ENCODE results near the gene WDR33. TPM values are rescaled to one million over a fixed set of nuclear protein-coding genes. Genes with fewer than 3 reads are reported as not detected.
A peak's percentile ranks its signal among the peaks of the same experiment; 100 is the strongest.

The WDR33 gene
- total and polyA plus RNA-seq, 2 experiments from 2014 or later, result 40.3 to 44.4 TPM

DNA sequence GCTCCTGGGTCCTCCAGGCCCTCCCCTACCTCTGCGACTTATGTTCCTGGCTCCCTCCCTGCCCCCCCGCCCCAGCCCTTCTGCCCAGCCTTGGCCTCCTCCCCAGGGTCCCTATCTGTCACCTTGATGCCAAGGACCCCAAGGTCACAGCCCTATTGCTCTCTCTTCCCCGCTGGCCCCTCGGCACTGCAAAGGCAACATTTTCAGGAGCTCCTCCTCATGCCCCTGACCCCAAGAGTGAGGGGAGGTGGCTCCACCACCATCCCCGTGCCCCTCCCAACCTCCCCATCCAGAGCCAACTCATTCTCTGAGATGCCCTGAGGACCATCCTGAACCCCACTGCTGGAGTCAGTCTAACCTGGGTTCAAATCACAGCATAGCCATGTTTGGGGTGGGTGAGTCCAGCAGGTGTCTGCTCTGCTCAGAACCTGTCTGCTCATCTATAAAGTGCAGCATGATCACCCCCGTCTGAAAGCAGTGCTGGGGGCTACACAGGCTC lies 147.4 kb downstream of the WDR33 start:
- Histone ChIP-seq H3K27ac (no peak overlapping the region), H3K4me1 (ENCODE audit: low read depth) (peaks cover 29% of the 10 kb centered on the region), H3K27me3 (peaks cover 33% of the 10 kb centered on the region), H3K36me3 (no peaks in the 10 kb centered on the region), H3K9me3 (ENCODE audit: low read depth) (no peaks in the 10 kb centered on the region), H3K4me3 (no peak overlapping the region)
- DNase-seq (ENCODE audit: low read depth in 1 of 2, low spot score in 1 of 2), result no peak
- TF ChIP-seq, protein P1, sequence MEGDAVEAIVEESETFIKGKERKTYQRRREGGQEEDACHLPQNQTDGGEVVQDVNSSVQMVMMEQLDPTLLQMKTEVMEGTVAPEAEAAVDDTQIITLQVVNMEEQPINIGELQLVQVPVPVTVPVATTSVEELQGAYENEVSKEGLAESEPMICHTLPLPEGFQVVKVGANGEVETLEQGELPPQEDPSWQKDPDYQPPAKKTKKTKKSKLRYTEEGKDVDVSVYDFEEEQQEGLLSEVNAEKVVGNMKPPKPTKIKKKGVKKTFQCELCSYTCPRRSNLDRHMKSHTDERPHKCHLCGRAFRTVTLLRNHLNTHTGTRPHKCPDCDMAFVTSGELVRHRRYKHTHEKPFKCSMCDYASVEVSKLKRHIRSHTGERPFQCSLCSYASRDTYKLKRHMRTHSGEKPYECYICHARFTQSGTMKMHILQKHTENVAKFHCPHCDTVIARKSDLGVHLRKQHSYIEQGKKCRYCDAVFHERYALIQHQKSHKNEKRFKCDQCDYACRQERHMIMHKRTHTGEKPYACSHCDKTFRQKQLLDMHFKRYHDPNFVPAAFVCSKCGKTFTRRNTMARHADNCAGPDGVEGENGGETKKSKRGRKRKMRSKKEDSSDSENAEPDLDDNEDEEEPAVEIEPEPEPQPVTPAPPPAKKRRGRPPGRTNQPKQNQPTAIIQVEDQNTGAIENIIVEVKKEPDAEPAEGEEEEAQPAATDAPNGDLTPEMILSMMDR (IDR thresholded peaks at IDR 0.05; ENCODE audit: low read depth, low read length), result no peak

DNA sequence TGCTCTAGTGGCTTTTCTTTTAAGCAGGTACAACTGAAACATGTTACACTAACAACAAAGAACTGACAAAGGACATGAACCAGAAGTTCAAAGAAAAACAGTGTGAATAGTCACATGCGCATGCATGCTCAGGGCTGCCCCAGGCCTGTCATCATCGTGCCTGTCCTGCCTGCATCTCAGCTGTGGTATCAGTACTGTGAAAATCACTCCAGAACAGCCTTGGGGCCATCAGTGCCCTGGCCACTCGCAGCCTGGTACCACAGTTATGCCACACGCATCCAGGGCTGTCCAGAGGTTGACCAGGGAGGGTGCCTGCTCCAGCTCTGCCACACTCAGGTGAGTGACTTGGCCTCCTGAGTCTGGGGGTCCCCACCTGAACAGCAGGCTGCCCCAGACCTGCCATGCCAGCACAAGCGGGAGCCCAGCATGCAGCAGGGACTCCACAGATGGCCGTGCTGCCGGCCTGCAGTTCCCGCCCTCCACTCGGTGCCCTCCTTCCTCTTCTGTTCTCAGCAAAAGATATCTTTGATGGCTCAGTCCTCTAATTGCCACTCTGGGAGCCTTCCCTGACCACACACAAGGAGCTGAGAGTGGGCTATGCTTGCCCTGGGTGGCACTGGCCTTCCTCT lies 147.9 kb downstream of the WDR33 start:
- H3K9me3 ChIP-seq (ENCODE audit: low read depth), result no peaks in the 10 kb centered on the region
- no peak overlapping the region for H3K4me3 ChIP-seq
- peaks cover 29% of the 10 kb centered on the region for H3K4me1 ChIP-seq (ENCODE audit: low read depth)
- H3K27me3 ChIP-seq, result peaks cover 33% of the 10 kb centered on the region
- H3K36me3 ChIP-seq, result no peaks in the 10 kb centered on the region
- no peak for DNase-seq (ENCODE audit: low read depth in 1 of 2, low spot score in 1 of 2)
- peak overlapping the region; percentile 26 for H3K27ac ChIP-seq
- TF ChIP-seq, protein P1 (IDR thresholded peaks at IDR 0.05; ENCODE audit: low read depth, low read length), result no peak

DNA sequence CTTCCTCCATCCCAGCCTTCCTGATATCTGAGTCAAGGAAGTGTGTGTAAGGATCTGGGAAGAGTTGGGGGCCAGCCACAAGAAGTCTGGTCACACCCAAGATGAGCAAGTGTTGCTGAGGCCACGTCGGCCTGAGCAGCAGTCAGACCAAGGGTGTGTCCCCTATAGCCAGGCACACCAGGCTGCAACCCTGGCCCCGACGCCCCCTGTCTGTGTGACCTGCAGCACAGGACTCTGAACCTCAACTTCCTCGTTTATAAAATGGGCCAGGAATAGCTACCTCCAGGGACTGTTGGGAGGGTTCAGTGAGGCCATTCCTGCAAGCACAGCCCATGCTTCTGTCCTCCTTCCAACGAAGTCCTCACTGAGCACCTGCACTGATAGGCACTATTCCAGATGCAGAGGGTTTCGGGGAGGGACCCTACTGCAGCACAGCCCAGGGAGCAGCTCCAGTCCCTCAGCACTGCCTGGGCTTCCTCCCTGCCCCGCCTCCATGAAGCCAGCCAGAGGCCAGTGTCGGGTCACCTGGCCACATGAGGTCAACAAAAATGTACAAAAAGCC lies 148.9 kb downstream of the WDR33 start:
- Histone ChIP-seq H3K27me3 (peaks cover 33% of the 10 kb centered on the region), H3K9me3 (ENCODE audit: low read depth) (no peaks in the 10 kb centered on the region), H3K4me3 (no peak overlapping the region), H3K27ac (peak overlapping the region; percentile 88), H3K36me3 (no peaks in the 10 kb centered on the region), H3K4me1 (ENCODE audit: low read depth) (peaks cover 29% of the 10 kb centered on the region)
- TF ChIP-seq, protein P1 (IDR thresholded peaks at IDR 0.05; ENCODE audit: low read depth, low read length), result no peak
- no peak for DNase-seq (ENCODE audit: low read depth in 1 of 2, low spot score in 1 of 2)

DNA sequence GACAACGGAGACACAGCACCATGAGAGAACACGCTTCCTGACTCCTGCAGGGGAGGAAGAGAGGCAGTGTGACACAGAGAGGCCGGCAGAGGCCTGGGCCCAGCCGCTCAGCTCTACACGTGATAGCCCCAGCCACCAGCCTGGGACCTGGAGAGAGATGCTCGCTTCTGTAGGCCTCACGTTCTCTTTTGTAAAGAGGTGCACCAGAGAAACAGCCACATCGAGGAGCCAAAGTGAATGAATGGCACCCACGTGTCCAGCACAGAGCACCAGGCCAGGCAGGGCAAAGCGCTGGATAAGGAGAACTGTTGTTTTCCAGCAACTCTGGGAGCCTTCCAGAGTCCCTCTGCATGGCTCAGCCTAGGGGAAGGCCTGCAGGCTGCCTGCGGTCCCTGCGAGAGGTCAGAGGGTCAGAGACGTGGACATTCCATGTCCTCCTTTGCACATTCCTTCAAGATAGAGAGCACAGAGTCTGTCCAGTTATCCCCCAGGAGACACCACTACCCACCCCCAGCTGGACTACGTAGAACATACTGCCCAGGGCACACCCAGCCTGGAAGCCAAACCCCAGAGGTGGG lies 149.8 kb downstream of the WDR33 start:
- peak; percentile 62 to 84 for DNase-seq (ENCODE audit: low read depth in 1 of 2, low spot score in 1 of 2)
- Histone ChIP-seq H3K4me1 (ENCODE audit: low read depth) (peaks cover 29% of the 10 kb centered on the region), H3K27ac (peak overlapping the region; percentile 88), H3K4me3 (no peak overlapping the region), H3K9me3 (ENCODE audit: low read depth) (no peaks in the 10 kb centered on the region), H3K27me3 (peaks cover 25% of the 10 kb centered on the region), H3K36me3 (no peaks in the 10 kb centered on the region)
- TF ChIP-seq, protein P1 (IDR thresholded peaks at IDR 0.05; ENCODE audit: low read depth, low read length), result no peak

DNA sequence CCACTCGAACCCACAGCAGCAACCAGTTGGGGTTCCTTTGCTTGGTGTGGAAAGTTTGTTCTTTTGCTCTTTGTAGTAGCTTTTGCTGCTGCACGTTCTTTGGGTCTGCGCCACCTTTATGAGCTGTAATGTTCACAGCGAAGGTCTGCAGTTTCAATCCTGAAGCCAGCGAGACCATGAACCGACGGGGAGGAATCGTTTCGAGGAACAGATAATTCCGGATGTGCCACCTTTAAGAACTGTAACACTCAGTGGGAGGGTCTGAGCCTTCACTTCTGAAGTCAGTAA lies 150.7 kb downstream of the WDR33 start:
- no peak for DNase-seq (ENCODE audit: low read depth in 1 of 2, low spot score in 1 of 2)
- H3K36me3 ChIP-seq, result no peaks in the 10 kb centered on the region
- H3K4me1 ChIP-seq (ENCODE audit: low read depth), result peaks cover 29% of the 10 kb centered on the region
- H3K27me3 ChIP-seq, result peaks cover 16% of the 10 kb centered on the region
- H3K27ac ChIP-seq, result no peak overlapping the region
- no peak overlapping the region for H3K4me3 ChIP-seq
- no peaks in the 10 kb centered on the region for H3K9me3 ChIP-seq (ENCODE audit: low read depth)
- TF ChIP-seq, protein P1 (IDR thresholded peaks at IDR 0.05; ENCODE audit: low read depth, low read length), result no peak
